ENCODE data around the gene TM2D3. TPM values are rescaled to one million over a fixed set of nuclear protein-coding genes. Genes with fewer than 3 reads are reported as not detected.

The TM2D3 gene
- total RNA-seq, 1 experiment from 2014 or later: 34.9 TPM

DNA sequence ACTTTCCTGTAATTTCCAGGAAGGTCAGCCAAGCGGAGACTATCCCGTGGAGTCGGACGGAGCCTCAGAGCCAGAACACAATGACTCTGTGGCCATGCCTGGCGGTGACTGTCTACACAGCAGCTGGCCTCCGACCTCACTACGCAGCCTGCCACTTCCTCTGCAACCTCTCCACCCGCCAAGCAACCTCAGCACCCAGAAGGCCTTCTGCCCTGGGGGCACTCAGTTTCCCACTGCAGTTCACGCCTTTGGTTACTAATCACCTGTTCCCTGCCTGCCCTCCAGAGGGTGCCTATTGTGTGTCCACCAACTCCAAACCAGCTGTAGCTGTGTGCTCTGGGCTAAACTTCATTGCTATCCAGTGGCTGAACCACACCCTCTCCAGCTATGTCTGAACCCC is 44.0 kb downstream of the TM2D3 start:
- WGBS (ENCODE audit: extremely low coverage, insufficient read length, low lambda C conversion rate): no CpG with 5 or more reads among the region's 9 CpGs

More for the DNA sequence above, 44.0 kb downstream of the TM2D3 start:
- Histone ChIP-seq H3K23ac (ENCODE audit: insufficient read length, low read depth, low read length) (no peak overlapping the region), H3K27ac (ENCODE audit: insufficient read length, low read depth, low read length) (no peak overlapping the region), H4K20me1 (ENCODE audit: control insufficient read depth, insufficient read depth, insufficient read length) (no peaks in the 10 kb centered on the region), H4K91ac (ENCODE audit: insufficient read length, low read depth, low read length) (no peak overlapping the region), H3K79me1 (ENCODE audit: insufficient read depth, low read depth, low read length, poor library complexity, severe bottlenecking) (no peaks in the 10 kb centered on the region), H4K5ac (ENCODE audit: insufficient read length, low read depth, low read length) (no peak overlapping the region), H2BK12ac (ENCODE audit: insufficient read length, low read depth, low read length) (no peak overlapping the region), H2AK5ac (ENCODE audit: insufficient read length, low read length) (no peak overlapping the region), H3K4me2 (ENCODE audit: insufficient read depth, insufficient read length, low read length) (no peak overlapping the region), H3K9me3 (ENCODE audit: control insufficient read depth, low read depth, low read length) (no peaks in the 10 kb centered on the region), H3K14ac (ENCODE audit: insufficient read depth, low read length) (no peak overlapping the region; the same call in 1 of the 2 replicates), H2BK120ac (ENCODE audit: low read depth, low read length, poor library complexity, severe bottlenecking) (no peak overlapping the region), H4K8ac (replicated peaks; ENCODE audit: insufficient read length, low read depth, low read length) (no peak overlapping the region), H3K23me2 (ENCODE audit: insufficient read length, low read depth, low read length, poor library complexity, severe bottlenecking) (no peaks in the 10 kb centered on the region), H3K18ac (ENCODE audit: insufficient read length, low read depth, low read length) (no peak overlapping the region), H2BK5ac (ENCODE audit: insufficient read length, low read length) (no peak overlapping the region), H3K27me3 (ENCODE audit: insufficient read depth, low read length) (no peaks in the 10 kb centered on the region), H3K4ac (ENCODE audit: low read depth, low read length) (no peak overlapping the region), H2BK15ac (ENCODE audit: low read depth, low read length) (no peak overlapping the region), H3K9ac (ENCODE audit: extremely low read depth, insufficient read length, low read length) (no peak overlapping the region), H2AFZ (ENCODE audit: low read length) (no peak overlapping the region), H3K56ac (ENCODE audit: insufficient read length, low read depth, low read length) (no peak overlapping the region), H3T11ph (ENCODE audit: low read length) (no peak overlapping the region), H3K4me1 (ENCODE audit: insufficient read depth, low read length) (no peaks in the 10 kb centered on the region), H3K79me2 (ENCODE audit: insufficient read depth, low read length) (no peaks in the 10 kb centered on the region), H2BK20ac (ENCODE audit: low read depth, low read length, poor library complexity, severe bottlenecking) (no peak overlapping the region)
- H3K27ac Mint-ChIP-seq: no peak overlapping the region; a peak in 1 of 7 replicates
- peaks cover 8% of the 10 kb centered on the region for H3K27me3 Mint-ChIP-seq (ENCODE audit: low read depth)
- H3K9me3 Mint-ChIP-seq: peaks cover 0 to 4% of the 10 kb centered on the region in 2 experiments; a peak in 2 of 5 replicates
- H3K4me3 Mint-ChIP-seq: no peak overlapping the region
- H3K36me3 Mint-ChIP-seq (ENCODE audit: insufficient read depth in 1 of 3, low read depth in 3 of 3): no peaks in the 10 kb centered on the region
- H3K4me1 Mint-ChIP-seq: peaks cover 0 to 6% of the 10 kb centered on the region in 2 experiments; a peak in 1 of 4 replicates
- TF ChIP-seq, protein P1, sequence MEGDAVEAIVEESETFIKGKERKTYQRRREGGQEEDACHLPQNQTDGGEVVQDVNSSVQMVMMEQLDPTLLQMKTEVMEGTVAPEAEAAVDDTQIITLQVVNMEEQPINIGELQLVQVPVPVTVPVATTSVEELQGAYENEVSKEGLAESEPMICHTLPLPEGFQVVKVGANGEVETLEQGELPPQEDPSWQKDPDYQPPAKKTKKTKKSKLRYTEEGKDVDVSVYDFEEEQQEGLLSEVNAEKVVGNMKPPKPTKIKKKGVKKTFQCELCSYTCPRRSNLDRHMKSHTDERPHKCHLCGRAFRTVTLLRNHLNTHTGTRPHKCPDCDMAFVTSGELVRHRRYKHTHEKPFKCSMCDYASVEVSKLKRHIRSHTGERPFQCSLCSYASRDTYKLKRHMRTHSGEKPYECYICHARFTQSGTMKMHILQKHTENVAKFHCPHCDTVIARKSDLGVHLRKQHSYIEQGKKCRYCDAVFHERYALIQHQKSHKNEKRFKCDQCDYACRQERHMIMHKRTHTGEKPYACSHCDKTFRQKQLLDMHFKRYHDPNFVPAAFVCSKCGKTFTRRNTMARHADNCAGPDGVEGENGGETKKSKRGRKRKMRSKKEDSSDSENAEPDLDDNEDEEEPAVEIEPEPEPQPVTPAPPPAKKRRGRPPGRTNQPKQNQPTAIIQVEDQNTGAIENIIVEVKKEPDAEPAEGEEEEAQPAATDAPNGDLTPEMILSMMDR (conservative IDR thresholded peaks at IDR 0.05): no peak; the same call in 2 of the 3 replicates
- DNase-seq: no peak

Measured in H9 (cell line).